NCI-H1417 (cell line): Measurements from ENCODE around the gene HOXB6.
A peak's percentile ranks its signal among the peaks of the same experiment; 100 is the strongest.

Experiments used
- DNase-seq, 3 experiments: peaks; one replicate each; lab custom pipeline; 2025; lab: John Stamatoyannopoulos, UW

HOXB6 gene

GRCh38 chr17:48609759-48610281 lies 5.0 kb upstream of the HOXB6 start:
- peak in 2 of 3 experiments; percentile 75 to 83 for DNase-seq

- DNase-seq, result no peak
Observed at GRCh38 chr17:48609033-48609432, 4.2 kb upstream of the HOXB6 start.

- DNase-seq, result no peak
Observed at GRCh38 chr17:48608494-48608834, 3.7 kb upstream of the HOXB6 start.

- no peak for DNase-seq
Observed at GRCh38 chr17:48606892-48607614, 2.3 kb upstream of the HOXB6 start.

GRCh38 chr17:48605991-48606891 lies 1.5 kb upstream of the HOXB6 start:
- no peak for DNase-seq

- no peak for DNase-seq
Observed at GRCh38 chr17:48605409-48605919, 678 bp upstream of the HOXB6 start.

- DNase-seq, result no peak
Observed at GRCh38 chr17:48603959-48604769, 622 bp downstream of the HOXB6 start.

GRCh38 chr17:48601539-48602425 lies 3.0 kb downstream of the HOXB6 start:
- DNase-seq, result no peak

GRCh38 chr17:48601207-48601538 lies 3.6 kb downstream of the HOXB6 start:
- no peak for DNase-seq

- DNase-seq, result no peak
Observed at GRCh38 chr17:48600244-48601098, 4.3 kb downstream of the HOXB6 start.

- DNase-seq, result no peak
Observed at GRCh38 chr17:48599354-48599753, 5.4 kb downstream of the HOXB6 start.

GRCh38 chr17:48598736-48599135 lies 6.0 kb downstream of the HOXB6 start:
- no peak for DNase-seq

GRCh38 chr17:48597778-48598631 lies 6.8 kb downstream of the HOXB6 start:
- DNase-seq, result peak in 2 of 3 experiments; percentile 82

- no peak for DNase-seq
Observed at GRCh38 chr17:48597528-48597777, 7.3 kb downstream of the HOXB6 start.

- peak; percentile 64 to 89 (median 67) for DNase-seq
Observed at GRCh38 chr17:48596735-48597527, 7.9 kb downstream of the HOXB6 start.

- peak in 2 of 3 experiments; percentile 59 to 67 for DNase-seq
Observed at GRCh38 chr17:48596000-48596734, 8.6 kb downstream of the HOXB6 start.

GRCh38 chr17:48595278-48595999 lies 9.3 kb downstream of the HOXB6 start:
- DNase-seq, result no peak
